ENCODE results near the gene EMC9.

Gene EMC9

GRCh38 chr14:24176599-24176998 lies 35.2 kb upstream of the EMC9 start:
- DNase-seq = no peak

- DNase-seq = no peak
Observed at GRCh38 chr14:24172871-24173281, 31.5 kb upstream of the EMC9 start.

GRCh38 chr14:24172261-24172860 lies 31.0 kb upstream of the EMC9 start:
- DNase-seq = no peak

GRCh38 chr14:24171422-24172260 lies 30.2 kb upstream of the EMC9 start, which contains the start of gene REC8:
Gene REC8, plus strand, starts transcription at chr14:24172080. Its CDS starts 473 bp downstream, at chr14:24172553.
- peak; percentile 67 to 86 for DNase-seq

- DNase-seq = no peak
Observed at GRCh38 chr14:24167469-24168114, 26.2 kb upstream of the EMC9 start.

- DNase-seq = no peak
Observed at GRCh38 chr14:24165785-24166184, 24.4 kb upstream of the EMC9 start.

- DNase-seq = no peak
Observed at GRCh38 chr14:24164518-24164991, 23.2 kb upstream of the EMC9 start.

GRCh38 chr14:24162093-24162492 lies 20.7 kb upstream of the EMC9 start:
- no peak for DNase-seq

GRCh38 chr14:24160850-24161804 lies 19.7 kb upstream of the EMC9 start, which contains the start of gene IRF9:
Gene IRF9, plus strand, starts transcription at chr14:24161265. Its CDS starts 880 bp downstream, at chr14:24162145.
- peak; percentile 95 to 98 for DNase-seq

- no peak for DNase-seq
Observed at GRCh38 chr14:24160499-24160849, 19.1 kb upstream of the EMC9 start.

GRCh38 chr14:24159777-24160498 lies 18.5 kb upstream of the EMC9 start:
- no peak for DNase-seq

- DNase-seq = no peak
Observed at GRCh38 chr14:24157331-24157730, 15.9 kb upstream of the EMC9 start.

- DNase-seq = no peak
Observed at GRCh38 chr14:24156840-24157239, 15.4 kb upstream of the EMC9 start.

- no peak for DNase-seq
Observed at GRCh38 chr14:24155100-24155499, 13.7 kb upstream of the EMC9 start.

- DNase-seq = no peak
Observed at GRCh38 chr14:24151404-24152080, 10.2 kb upstream of the EMC9 start.

GRCh38 chr14:24150993-24151392 lies 9.6 kb upstream of the EMC9 start:
- DNase-seq = no peak

GRCh38 chr14:24150567-24150966 lies 9.2 kb upstream of the EMC9 start:
- no peak for DNase-seq

- no peak for DNase-seq
Observed at GRCh38 chr14:24150061-24150460, 8.7 kb upstream of the EMC9 start.

GRCh38 chr14:24149302-24149969 lies 8.0 kb upstream of the EMC9 start:
- DNase-seq = no peak

- no peak for DNase-seq
Observed at GRCh38 chr14:24147761-24148428, 6.5 kb upstream of the EMC9 start.

Measured in CD4-positive, alpha-beta T cell treated with Interleukin-1 beta for 1 hour (primary cell).